MG63 (cell line): ENCODE measurements around the gene ABCD1. TPM values are rescaled to one million over a fixed set of nuclear protein-coding genes. Genes with fewer than 3 reads are reported as not detected.
"Not testable (repeated sequence)": the region's sequence is repeated elsewhere in the genome, so short reads cannot be mapped to it uniquely, and the experiment has no call there.

ENCODE experiments used
- DNase-seq: peaks from one replicate; pipeline ENCODE4 v3.0.0-alpha.2; 2020
- H3K27me3 ChIP-seq: fragments of 250-450 bp; sonication (Bioruptor Pico); 2 replicates; pipeline ENCODE4 v1.5.1; 2020; ENCODE audit warnings: mild to moderate bottlenecking, moderate library complexity
- H3K36me3 ChIP-seq: fragments of 250-450 bp; sonication (Bioruptor Pico); 2 replicates; pipeline ENCODE4 v1.5.1; 2020; ENCODE audit warnings: mild to moderate bottlenecking, moderate library complexity
- H3K4me3 ChIP-seq: fragments of 250-450 bp; sonication (Bioruptor Pico); 2 replicates; pipeline ENCODE4 v1.5.1; 2020; ENCODE audit warnings: mild to moderate bottlenecking, moderate library complexity
- H3K9me3 ChIP-seq: fragments of 250-450 bp; sonication (Bioruptor Pico); 2 replicates; pipeline ENCODE4 v1.5.1; 2020; ENCODE audit warnings: mild to moderate bottlenecking, moderate library complexity
- total RNA-seq: library from RNA; depleted of rRNA; stranded (reverse); fragments of >200 nt; shearing (Covaris generic); gene quantifications from 2 replicates; pipeline ENCODE4 v1.2.3, GENCODE V29; 2014; ENCODE audit warnings: low replicate concordance

ABCD1 gene
- total RNA-seq, 1 experiment from 2014 or later, result 28.8 TPM

GRCh38 chrX:153692003-153692402, 32.7 kb upstream of the ABCD1 start:
- no peaks in the 10 kb centered on the region for H3K27me3 ChIP-seq
- no peak for DNase-seq
- no peaks in the 10 kb centered on the region for H3K36me3 ChIP-seq
- H3K9me3 ChIP-seq, result no peaks in the 10 kb centered on the region
- no peak overlapping the region for H3K4me3 ChIP-seq

GRCh38 chrX:153692611-153693156, 32.0 kb upstream of the ABCD1 start:
- Histone ChIP-seq H3K9me3 (no peaks in the 10 kb centered on the region), H3K27me3 (no peaks in the 10 kb centered on the region), H3K36me3 (no peaks in the 10 kb centered on the region), H3K4me3 (no peak overlapping the region)
- no peak for DNase-seq

DNA sequence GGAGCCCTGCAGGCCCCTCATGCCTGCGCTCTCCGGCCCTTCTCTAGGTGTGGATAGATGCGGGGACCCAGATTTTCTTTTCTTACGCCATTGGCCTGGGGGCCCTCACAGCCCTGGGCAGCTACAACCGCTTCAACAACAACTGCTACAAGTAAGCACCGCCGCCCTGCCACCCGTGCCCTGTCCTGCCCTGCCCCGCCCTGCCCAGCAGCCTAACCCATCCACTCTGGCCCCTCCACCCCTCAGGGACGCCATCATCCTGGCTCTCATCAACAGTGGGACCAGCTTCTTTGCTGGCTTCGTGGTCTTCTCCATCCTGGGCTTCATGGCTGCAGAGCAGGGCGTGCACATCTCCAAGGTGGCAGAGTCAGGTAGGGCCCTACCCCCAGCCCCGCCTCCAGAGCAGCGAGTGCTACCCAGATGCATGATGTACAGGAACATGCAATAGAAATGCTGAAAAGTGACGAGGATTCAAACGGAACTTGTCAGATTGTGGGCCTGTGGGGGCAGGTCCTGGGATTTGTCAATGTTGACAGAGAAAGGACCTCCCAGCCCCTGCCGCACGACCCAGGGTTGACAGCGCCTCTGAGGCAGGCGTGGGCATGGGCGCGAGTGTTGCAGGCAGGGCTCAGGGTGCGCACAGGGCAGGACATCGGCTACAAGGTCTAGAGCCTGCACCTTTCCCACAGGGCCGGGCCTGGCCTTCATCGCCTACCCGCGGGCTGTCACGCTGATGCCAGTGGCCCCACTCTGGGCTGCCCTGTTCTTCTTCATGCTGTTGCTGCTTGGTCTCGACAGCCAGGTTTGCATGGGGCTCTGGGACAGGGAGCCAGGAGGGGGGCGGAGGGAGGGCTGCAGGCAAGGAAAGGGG, 31.2 kb upstream of the ABCD1 start:
- no peak for DNase-seq
- Histone ChIP-seq H3K9me3 (no peaks in the 10 kb centered on the region), H3K36me3 (no peaks in the 10 kb centered on the region), H3K27me3 (no peaks in the 10 kb centered on the region), H3K4me3 (no peak overlapping the region)

- not testable (repeated sequence) for H3K27me3 ChIP-seq, H3K4me3 ChIP-seq, H3K9me3 ChIP-seq, DNase-seq, H3K36me3 ChIP-seq
These were observed 30.4 kb upstream of the ABCD1 start for GRCh38 chrX:153694256-153694655.

GRCh38 chrX:153694687-153695270, 29.9 kb upstream of the ABCD1 start:
- H3K27me3 ChIP-seq, result no peaks in the 10 kb centered on the region
- no peaks in the 10 kb centered on the region for H3K36me3 ChIP-seq
- H3K4me3 ChIP-seq, result no peak overlapping the region
- H3K9me3 ChIP-seq, result no peaks in the 10 kb centered on the region
- DNase-seq, result no peak

GRCh38 chrX:153696100-153696499, 28.6 kb upstream of the ABCD1 start:
- no peaks in the 10 kb centered on the region for H3K27me3 ChIP-seq
- no peak for DNase-seq
- no peaks in the 10 kb centered on the region for H3K9me3 ChIP-seq
- H3K36me3 ChIP-seq, result no peaks in the 10 kb centered on the region
- H3K4me3 ChIP-seq, result no peak overlapping the region

DNA sequence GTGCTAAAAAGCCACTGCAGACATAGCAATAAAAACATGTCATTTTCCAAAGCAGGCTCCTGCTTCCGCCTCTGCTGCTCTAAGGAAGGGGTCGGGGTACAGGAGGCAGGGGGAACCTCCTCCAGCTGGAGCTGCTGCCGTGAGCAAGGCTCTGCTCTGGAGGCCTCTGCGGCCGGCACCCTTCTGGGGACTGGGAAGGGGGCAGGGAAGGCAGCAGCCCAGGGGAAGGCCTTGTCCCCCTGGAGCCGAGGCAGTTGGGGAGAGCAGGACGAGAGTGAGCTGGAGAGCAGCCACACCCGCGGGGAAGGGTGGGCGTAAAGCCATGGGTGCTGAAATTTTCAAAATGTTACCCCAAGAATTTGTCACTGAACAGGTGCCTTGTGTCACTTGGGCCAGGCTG, 28.1 kb upstream of the ABCD1 start:
- not testable (repeated sequence) for DNase-seq, H3K9me3 ChIP-seq, H3K4me3 ChIP-seq, H3K36me3 ChIP-seq, H3K27me3 ChIP-seq

DNA sequence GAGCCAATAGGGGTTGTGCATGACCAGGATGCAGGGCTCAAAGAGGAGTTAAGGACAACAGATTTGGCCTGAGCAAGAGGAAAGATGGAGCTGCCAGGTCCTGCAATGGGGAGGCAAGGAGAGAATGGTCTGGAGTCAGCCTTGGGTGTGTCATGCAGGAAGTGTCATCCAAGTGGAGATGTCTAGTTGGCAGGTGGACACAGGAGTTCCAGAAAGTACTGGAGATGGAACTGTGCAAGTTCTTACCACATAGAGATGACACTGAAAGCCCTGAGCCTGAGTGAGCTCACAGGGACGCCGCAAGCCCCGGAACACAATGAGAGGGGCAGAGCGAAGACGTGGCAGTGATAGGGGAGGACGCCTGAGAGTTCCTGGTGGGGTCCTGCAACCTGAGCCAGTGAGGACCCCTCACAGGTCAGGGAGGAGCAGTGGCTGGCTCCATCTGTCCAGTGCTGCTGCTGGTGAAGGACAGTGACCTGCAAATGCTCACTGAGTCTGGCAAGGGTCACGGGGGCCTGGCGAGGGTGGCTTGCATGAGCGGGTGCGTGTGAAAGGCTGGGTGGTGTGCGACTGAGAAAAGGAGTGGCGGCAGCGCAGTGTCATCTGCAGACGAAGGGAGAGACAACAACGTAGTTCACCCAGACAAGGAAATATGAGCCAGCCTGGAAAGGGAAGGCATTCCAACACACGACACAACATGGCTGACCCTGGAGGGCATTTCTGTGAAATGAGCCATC, 27.5 kb upstream of the ABCD1 start:
- H3K9me3 ChIP-seq, H3K36me3 ChIP-seq, H3K4me3 ChIP-seq, H3K27me3 ChIP-seq, DNase-seq: not testable (repeated sequence)

GRCh38 chrX:153697924-153698865, 26.5 kb upstream of the ABCD1 start:
- DNase-seq, result no peak
- no peaks in the 10 kb centered on the region for H3K36me3 ChIP-seq
- H3K9me3 ChIP-seq, result no peaks in the 10 kb centered on the region
- H3K27me3 ChIP-seq, result no peaks in the 10 kb centered on the region
- no peak overlapping the region for H3K4me3 ChIP-seq

DNA sequence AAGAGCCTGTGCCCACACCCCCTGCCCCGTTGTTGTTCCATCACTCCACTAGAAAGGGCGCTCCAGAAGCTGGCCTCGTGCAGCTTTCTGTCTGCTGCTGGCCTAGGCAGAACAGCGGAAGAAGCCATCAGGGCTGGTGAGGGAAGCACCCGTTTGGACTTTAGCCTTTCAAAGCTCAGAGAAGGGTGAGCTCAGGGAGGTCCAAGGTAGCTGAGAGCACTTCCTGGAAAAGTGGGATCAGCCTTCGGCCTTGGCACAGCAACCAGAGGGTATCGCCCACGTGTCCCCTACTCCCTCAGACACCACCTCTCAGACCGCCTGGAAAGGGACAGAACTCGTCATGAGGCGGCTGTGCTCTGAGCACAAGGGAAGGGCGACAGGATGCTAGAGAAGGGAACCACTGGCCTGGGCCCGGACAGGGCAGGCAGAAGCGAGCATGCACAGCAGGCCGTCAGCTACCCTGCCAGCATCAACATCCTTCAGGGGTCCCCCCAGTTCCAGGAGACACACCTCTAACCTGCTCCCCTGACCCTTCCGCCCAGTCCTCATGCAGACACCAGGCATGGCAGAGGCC, 25.4 kb upstream of the ABCD1 start:
- H3K27me3 ChIP-seq, result not testable (repeated sequence)

GRCh38 chrX:153699784-153700371, 24.8 kb upstream of the ABCD1 start:
- not testable (repeated sequence) for DNase-seq, H3K9me3 ChIP-seq, H3K36me3 ChIP-seq, H3K4me3 ChIP-seq, H3K27me3 ChIP-seq

More for the DNA sequence above, 25.4 kb upstream of the ABCD1 start:
- DNase-seq, H3K9me3 ChIP-seq, H3K4me3 ChIP-seq, H3K36me3 ChIP-seq: not testable (repeated sequence)

DNA sequence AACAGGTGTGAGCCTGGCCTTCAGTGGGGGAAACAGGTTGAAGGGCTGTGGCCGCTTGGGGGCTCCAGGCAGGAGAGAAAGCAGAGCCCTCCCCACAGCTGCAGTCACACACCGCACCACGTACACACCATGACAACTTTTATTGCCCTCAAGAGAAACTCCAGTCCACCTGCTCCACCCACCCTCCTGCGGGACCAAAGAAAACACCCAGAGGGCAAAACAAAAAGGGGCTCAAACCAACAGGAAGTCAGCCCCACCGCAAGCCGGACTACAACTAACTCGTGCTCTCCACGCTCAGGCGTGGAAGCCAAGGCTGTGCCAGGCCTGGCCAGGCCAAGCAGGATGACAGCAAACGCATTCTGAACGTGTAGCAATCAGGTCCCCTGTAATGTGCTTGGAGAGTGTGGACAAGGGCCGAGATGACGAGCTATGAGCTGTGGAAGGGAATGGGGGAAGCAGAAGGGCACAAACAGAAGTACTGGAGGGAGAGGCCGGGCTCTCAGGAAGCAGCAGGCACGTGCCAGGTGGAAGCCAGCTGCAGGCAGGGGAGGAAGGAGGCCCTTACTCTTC, 24.2 kb upstream of the ABCD1 start:
- no peak for DNase-seq
- no peaks in the 10 kb centered on the region for H3K27me3 ChIP-seq

DNA sequence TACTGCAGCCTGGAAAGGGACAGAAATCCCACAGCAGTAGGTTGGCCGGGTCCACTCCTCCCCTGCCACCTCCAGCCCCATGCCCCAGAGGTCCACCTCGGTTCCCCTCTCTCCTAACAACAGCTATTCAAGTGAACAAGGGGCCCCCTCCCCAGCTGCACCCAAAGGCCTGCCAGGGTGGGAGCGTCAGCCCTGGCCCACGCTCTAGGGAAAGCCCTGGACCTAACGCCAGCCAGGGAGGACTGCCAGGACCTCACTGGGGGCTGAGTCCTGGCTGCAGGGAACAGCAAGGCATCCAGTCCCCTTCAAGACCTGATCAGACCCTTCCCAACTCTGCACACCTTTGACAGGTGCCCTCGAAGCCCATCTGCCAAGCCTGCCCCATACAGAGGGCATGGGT, 23.7 kb upstream of the ABCD1 start:
- Histone ChIP-seq H3K36me3 (no peaks in the 10 kb centered on the region), H3K4me3 (no peak overlapping the region), H3K9me3 (no peaks in the 10 kb centered on the region), H3K27me3 (no peaks in the 10 kb centered on the region)
- DNase-seq, result no peak

More for the DNA sequence above, 24.2 kb upstream of the ABCD1 start:
- H3K36me3 ChIP-seq, result no peaks in the 10 kb centered on the region
- H3K9me3 ChIP-seq, result no peaks in the 10 kb centered on the region
- no peak overlapping the region for H3K4me3 ChIP-seq

DNA sequence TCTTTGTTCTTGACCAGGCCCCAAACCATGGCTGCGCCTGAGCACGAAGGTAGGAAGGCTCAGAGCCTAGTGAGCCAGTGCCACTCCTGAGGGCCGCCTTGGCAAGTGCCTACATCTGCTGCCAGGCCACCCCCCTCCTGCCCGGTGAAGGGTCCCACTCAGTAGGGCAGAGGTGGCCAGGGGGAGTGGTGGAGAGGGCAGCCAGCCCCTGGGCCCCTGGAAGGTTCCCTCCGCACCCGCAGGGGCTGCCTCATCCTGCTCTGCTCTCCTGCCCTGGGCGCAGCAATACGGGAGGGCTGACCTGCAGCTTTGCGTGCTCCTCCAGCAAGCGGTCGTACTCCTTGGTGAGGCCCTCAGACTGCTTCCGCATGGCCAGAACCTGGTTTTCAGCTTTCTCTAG, 22.9 kb upstream of the ABCD1 start:
- Histone ChIP-seq H3K36me3 (no peaks in the 10 kb centered on the region), H3K27me3 (no peaks in the 10 kb centered on the region), H3K9me3 (no peaks in the 10 kb centered on the region), H3K4me3 (no peak overlapping the region)
- DNase-seq, result no peak

- H3K27me3 ChIP-seq, result no peaks in the 10 kb centered on the region
These were observed 22.2 kb upstream of the ABCD1 start for GRCh38 chrX:153702336-153703035.

More at GRCh38 chrX:153702336-153703035, 22.2 kb upstream of the ABCD1 start:
- Histone ChIP-seq H3K36me3 (no peaks in the 10 kb centered on the region), H3K4me3 (no peak overlapping the region), H3K9me3 (no peaks in the 10 kb centered on the region)
- DNase-seq, result no peak
